HG02678 (cell line): Measurements from ENCODE around the gene APOB.

Experiments used
- ATAC-seq: cut with Tn5 transposase; IDR thresholded peaks from one replicate; pipeline ENCODE4 v1.9.1; 2021; ENCODE audit warnings: mild to moderate bottlenecking, moderate library complexity; ENCODE audit not compliant: unreplicated experiment

APOB gene

DNA sequence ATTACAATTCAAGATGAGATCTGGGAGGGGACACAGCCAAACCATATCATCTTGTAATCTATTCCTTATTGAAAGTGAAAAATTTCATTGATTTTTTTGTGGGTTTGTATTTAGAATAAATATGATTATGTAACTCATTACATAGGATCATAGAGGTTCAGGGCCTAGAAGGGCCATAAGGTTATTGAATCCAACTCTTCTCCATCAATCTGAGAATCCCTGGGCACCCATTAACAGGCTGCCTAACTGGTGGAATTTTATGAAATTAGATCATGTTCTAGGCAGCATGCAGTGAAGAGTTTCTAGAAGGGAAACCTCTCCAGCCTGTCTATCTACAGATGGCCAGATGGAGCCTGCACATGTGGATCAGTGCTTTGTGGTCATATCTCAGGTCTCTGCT, 6.3 kb upstream of the APOB start:
- ATAC-seq: no peak

DNA sequence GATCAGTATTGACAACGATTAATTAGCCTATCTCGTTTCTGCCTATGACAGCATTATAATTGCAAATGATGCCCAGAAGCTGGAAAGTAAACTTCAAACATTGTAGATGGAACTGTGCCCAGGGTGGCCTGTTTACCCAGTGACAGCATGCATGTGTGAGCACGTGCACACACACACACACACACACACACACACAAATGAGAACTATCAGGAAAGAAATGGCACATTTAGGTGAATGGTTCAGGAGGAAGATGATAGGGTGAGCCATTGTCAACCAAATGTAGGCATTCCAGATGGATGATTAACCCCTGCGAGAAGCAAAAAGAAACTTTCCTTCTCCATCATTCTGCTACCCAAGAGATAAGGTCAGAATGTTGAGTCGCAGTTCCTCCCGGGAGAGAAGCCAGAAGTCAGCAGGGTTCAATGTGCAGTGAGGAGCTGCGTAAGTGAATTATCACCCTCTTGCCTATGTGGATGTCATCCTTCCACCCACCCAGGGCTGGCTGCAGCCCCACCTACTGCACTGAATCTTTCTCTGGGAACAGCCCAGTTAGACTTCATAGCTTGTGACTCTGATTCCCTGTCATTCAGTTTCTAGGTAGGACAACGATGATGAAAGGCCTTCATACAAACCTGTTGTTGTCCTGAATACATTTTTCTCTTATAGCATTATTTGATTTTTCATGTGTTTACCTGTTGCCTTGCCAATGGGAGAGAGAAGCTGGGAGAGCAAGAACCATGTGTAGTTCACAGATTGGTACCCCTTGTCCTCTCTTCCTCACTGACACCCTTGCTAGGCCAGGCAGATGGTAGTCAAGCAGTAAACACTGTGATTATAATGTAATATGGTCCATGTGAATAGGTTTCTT, 3.5 kb upstream of the APOB start:
- no peak for ATAC-seq

DNA sequence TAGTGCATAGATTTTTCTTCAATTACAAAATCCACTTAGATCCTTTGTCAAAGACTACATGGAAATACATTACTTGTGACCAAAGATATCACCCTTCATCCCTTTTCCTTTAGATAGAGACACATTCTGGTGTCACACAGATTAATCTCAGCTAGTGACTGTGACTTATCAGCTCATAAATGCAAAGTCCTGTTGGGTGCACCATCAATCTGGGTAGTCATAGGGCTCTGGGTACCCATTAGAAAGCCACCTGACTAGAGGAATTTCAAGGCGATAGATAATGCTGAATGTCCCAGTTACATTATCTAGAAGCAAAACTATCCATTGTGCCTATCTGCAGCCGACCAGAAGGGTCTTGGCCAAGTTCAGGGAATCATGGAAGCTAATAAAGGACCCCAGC, 2.6 kb upstream of the APOB start:
- no peak for ATAC-seq

DNA sequence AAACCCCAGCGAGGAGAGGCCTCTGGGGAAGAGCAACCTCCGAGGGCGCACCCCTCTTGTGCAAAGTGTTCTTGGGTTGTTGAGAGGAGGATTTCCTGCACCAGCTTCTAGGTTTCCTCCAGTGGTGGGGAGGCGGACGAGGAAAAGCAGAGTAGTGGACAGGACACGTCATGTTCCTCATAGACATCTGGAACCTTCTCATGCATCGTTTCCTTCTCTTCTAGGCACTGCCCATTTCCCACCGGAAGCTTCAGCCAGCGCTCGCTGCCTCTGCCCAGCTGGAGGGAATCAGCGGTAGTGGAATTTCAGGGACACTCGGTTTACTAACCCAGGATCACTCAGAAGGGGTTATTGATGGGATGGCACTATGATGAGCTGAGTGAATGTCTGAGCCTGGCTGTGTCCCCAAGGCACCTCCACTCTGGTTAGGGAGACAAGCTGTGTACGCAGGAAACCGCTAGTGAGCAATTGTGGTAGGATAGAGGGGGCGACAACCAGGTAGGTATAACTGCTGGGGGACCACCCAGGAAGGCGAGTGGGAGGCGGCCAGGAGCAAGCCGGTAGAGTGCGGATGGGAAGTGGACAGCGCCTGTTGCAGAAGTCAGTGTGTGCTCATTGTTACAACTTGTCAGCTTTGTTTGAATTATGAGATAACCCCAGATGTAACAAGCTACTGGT, 960 bp upstream of the APOB start:
- no peak for ATAC-seq

DNA sequence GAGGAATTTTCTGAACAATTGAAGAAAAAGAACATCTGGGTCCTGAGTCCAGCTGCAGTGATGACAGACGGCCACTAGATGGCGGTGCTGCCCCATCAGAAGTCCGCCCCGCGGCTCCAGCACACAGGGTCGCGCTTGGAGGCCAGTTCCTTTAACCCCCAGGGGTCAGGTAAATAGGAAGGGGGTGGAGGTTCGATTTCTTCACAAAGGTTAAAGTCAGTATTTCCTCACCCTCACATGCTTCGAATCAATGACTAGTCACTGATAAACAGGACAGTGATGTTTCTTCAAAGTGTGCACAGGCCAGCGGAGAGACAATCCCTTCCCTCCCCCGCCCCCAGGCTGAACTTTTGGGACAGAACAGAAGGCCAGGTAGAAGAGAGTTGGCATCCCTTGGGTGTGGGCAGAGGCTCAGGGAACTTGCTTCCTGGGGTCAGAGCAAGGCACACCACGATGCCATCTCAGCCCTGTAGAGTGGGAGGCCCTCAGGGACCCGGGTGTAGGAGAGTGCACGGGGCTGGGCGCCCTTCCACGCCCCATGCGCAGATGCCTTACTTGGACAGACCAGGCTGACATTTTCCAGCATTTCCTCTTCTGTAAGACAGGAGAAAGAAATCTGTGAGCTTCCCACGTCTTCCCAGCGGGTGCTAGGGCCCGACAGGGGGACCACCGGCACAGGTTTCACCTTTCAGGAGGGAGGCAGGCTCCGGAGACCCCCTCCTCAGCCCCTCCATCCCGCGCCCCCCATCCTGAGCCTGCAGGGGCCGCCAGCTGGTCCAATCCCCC, 722 bp downstream of the APOB start:
- ATAC-seq: peak; percentile 82

DNA sequence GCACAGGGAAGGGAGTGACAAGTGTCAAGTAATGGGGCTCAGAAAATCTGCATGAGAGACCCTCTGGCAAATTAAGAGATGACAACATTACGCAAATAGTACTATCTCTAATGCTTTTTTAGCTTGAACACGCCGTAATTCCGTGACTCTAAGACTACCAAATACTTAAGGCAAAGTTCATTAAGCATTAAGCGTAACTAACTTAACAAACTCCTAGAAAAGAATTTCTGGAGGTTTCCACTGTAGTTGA, 1.2 kb downstream of the APOB start:
- no peak for ATAC-seq

DNA sequence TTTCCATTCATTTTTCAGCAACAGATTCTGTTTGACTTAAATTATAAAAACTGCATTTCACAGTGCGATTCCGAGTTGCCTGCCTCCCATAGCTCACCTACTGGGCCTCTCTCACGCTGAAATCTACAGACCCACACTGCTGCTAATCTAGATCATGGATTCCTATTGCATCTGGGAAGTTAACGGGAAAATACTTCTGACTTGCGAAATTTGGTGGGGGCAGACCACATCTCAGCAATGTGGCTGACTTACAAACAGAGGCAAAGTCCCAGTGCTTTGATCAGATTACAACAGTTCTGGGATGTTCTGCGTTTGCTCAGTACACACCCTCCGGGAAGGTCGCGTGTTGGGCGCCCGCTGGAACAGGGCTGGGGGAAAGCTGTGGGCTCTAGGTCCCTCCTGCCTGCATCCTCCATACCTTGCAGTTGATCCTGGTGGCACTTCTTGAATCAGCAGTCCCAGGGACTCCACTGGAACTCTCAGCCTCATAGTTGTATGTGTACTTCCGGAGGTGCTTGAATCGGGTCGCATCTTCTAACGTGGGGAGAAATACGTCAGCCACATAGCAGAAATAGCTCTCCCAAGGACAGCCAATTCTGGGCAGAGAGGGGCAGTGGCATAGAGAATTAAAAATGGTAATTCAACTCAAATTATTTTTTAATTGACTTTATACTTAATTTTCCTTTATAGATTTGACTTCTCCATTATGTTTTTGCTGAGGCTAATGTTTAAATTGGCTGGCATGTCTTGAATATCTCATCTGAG, 1.7 kb downstream of the APOB start:
- ATAC-seq: no peak

DNA sequence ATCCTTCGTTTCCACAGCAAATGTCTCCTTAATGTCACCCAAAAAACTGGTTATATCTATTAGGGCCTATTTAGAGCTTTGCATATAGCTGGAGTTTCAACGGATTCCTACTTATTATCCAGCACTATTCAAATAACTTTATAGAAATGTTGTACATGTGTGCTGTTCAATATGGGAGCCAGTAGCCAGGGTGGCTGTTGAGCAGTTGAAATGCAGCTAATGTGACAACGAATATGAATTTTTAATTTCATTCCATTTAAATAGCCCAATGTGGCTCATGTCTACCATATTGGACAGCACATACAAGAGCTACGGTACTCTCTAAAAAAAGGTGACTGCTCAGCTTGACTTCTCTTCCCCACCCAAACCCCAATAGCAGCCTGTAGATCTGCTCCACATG, 2.4 kb downstream of the APOB start:
- ATAC-seq: no peak

DNA sequence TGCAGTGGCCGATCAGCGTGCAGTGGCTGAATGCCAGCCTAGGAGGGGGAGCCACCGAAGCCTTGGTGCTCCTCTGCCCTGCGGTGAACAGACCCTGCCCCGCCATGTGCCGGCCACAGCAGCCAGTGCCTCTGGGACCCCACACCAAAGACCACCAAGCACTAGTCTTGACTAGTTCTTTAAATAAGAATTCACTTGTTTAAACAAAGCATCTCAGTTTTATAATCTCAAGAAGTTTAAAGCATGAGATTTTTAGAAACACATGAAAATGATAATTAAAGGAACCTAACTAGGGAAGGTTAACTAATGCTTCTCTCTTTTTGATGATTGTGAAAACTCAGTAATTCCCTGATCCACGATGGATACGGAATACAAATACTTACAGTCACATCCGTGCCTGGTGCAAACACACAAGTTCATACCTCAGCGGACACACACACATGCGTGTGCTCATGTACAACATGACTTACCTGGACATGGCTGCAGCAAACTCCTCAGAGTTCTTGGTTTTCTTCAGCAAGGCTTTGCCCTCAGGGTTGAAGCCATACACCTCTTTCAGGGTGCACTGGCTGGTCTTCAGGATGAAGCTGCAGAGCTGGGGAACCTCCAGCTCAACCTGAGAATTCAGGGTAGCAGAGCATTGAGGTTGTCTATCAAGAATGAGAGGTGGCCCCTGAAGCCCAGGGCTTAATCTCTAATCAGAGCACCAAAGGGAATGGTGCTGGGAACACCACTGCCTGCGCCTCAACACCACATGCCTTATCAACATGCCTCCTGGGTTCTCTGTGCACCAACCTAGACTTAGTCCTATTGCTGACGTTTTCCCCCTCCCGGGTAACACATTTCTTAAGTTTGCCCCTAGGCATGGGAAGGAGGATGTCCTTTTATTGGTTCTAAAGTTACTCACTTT, 3.1 kb downstream of the APOB start:
- no peak for ATAC-seq

DNA sequence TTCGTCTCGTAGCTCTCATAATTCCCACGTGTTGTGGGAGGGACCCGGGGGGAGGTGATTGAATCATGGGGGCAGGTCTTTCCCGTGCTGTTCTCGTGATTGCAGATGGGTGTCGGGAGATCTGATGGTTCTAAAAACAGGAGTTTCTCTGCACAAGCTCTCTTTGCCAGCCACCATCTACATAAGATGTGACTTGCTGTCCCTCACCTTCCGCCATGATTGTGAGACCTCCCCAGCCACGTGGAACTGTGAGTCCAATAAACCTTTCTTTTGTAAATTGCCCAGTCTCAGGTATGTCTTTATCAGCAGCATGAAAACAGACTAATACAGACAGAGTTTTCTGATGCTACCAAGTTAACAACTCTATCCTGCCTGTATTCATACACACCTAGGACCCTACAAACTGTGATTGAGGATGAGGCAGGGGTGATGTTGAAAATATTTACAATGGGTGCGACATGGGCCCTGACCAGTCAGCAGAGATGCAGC, 3.9 kb downstream of the APOB start:
- ATAC-seq: no peak

DNA sequence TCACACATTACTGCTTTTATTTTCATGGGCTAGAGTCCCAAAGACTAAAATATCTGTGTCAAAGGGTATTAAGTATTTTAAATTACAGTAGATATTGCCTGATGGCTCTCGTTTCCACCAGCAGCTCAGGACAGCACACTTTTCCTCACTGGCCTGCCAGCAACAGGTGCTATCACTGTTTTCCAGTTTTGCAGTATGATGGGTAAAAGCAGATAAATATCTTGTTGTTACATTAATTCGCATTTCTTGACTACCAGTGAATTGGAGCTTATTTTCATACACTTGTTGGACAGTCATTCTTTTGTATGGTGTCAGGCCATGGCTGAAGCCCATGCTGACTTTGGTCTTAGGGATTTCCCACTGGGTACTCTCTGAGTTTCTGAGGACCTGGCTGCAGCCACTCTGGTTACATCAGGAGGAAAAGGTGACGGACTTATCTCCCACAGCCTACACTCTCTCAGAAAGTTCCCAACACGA, 4.8 kb downstream of the APOB start:
- no peak for ATAC-seq

DNA sequence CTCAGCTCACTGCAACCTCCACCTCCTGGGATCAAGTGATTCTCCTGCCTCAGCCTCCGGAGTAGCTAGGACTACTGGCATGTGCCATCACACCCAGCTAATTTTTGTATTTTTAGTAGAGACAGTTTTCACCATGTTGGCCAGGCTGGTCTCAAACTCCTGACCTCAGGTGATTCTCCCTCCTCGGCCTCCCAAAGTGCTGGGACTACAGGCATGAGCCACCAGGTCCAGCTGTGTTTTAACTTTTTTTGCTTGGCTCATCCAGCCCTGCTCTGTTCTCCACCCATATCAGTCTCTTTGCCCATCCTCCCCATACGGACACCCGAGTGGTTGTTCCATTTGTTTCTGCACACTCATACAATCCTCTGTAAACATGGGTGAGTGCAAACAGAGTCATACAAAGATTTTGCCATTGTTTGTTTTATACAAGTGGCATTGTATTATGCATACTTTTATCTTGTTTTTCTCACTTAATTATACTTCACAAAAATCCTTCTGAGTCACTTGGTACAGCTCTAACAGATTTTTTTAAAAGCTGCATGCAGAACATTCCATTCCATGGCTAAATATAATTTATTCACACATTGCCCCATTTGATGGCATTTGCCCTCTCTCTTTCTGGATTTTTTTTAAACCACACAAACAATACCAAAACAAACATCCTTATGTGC, 5.3 kb downstream of the APOB start:
- ATAC-seq: no peak

DNA sequence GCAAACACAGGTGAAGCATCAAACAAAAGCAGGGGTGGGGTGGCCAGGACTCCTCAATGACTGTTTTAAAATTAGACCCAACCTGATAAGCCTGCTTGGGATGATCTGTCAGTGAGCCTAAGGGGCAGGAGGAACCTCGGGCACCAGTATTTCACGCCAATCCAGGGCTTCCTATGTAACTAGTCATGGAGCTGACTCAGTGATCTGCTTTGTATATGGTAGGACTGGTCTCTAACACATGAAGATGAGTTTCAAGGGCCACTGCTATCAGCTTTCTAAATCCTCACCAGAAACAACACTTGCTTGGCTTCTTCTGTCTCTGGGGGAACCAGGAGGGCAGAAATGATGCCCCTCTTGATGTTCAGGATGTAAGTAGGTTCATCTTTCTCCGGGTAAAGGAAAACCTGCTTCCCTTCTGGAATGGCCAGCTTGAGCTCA, 6.2 kb downstream of the APOB start:
- no peak for ATAC-seq

DNA sequence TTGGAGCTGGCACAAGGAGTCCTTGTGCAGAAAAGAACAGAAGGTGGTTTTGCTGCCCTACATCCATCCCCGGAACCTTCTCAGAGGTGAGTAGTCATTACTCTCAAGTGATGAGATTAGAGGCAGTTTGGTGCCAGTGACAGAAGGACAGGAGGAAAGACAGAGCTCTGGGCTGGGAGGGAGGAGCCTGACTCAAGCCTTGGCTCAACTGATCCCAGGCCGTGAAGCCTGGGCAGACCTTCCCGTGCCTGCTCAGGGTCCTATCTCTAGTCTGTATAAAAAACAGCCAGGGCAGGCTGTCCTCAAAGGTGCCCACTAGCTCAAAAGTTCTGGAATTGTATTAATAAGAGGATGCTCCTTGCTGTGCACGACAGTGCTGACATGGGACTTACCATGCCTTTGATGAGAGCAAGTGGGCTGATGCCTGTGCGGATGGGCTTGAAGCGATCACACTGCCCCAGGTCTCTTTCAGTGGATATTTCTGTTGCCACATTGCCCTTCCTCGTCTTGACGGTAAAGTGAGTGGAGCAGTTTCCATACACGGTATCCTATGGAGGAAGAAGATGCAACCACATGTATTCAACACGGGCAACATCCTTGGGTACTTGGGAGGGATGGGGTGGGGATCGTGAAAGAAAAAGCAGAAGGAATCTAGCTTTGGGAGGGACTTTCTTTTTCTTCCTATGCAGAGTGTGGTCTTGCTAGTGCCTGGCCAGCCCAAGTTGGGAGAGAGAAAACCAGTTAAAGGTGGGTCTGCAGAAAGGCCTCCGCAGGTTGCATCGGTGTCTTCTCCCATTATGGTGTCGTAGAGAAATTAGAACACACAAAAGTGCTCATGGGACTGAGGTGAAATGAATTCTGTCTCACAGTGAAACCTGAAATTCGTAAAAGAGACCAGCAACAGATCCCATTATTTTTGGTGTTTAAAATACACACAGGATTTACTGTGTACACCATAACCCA, 6.9 kb downstream of the APOB start:
- no peak for ATAC-seq

DNA sequence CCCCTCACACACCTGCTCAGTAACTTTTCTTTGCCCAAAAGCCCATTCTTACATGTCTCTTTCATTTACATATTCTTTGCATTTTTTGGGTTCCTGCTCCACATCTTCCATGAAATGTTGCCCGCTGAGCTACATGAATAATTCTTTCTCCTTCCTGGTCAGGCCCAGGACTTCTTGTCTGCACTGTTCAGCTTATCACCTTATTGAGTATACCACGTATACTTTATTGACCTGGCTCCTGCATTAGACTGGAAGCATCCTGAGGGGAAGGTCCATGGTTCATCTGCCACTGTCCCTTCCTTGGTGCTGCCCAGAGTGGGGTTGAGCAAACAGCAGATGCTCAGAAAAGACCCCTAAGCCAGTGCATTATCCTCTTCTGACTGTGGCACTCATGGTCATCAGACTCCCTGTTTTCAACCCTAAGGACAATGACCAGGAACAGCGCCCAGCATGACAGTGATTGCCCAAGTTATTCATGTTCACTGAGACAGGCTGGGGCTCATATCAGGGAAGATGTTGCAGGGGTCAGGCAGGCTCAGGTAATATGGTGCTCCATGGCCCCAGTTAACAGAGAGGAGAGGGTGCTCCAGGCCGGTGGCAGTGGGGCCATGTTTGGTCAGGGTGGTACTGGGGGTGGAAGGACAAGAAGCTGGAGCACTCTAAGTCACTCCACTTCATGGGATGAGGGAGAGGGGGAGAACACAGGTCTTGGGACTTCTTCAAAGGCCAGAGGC, 7.7 kb downstream of the APOB start:
- ATAC-seq: no peak

DNA sequence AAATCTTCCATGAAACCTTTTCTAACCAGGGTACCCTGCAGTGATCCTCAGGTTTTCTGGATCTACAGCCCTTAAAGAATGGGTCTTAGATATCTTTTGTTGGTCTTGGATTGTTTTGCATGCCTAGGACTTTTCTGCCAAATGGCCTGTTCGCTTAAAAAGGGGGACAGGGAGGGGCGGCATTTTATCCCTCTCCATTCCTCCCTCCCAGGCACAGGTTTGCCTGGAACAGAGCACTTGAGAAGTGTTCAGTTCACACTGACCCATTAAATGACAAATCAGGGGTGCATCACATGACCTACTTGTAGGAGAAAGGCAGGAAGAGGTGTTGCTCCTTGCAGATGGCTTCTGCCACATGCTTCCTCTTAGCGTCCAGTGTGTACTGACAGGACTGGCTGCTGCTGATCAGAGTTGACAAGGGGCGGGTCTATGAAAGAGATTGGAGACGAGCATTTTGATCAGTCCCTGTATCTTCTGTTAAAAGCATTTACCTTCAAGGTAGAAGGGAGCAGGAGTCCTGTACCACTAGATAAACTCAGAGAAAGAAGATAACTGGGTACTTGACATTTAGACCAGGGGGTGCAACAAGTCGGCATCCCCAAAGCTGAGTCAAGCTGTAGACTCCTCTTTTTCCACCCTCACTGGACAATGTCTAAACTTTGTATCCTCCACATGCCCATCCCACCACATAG, 8.4 kb downstream of the APOB start:
- no peak for ATAC-seq

DNA sequence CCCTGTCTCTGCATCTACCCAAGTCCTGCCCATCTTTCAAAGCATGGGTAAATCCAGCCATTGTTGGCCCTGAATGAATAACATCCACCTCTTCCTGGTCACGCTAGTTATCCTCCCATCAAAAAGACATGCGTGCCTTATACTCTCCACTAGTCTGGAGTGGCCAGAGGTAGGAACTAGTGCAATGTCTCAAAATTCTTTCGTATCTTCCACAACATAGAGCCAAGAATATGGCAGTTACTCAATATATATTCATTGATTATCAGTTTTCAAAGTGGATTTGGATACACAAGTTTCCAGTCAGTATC, 8.9 kb downstream of the APOB start:
- no peak for ATAC-seq
